Measurements from ENCODE around the gene USP48. TPM values are rescaled to one million over a fixed set of nuclear protein-coding genes. Genes with fewer than 3 reads are reported as not detected.

USP48 gene
- total and polyA plus RNA-seq, 3 experiments from 2014 or later, result 41.4 to 61.5 (median 60.6) TPM

GRCh38 chr1:21670059-21670881 is 112.7 kb downstream of the USP48 start:
- H3K4me3 ChIP-seq (ENCODE audit: low read length), result peak overlapping the region; percentile 51

GRCh38 chr1:21669258-21670058 is 113.5 kb downstream of the USP48 start, which contains the start of gene RAP1GAP:
RAP1GAP (minus strand) TSS chr1:21669357; CDS start chr1:21620032, 49,325 bp downstream.
- ChIA-PET POLR2A (no interaction called here), CTCF (no interaction called here)
- Histone ChIP-seq H3K36me3 (ENCODE audit: insufficient read depth, low read length) (no peaks in the 10 kb centered on the region), H3K4me1 (ENCODE audit: insufficient read depth, low read length) (peaks cover 26% of the 10 kb centered on the region), H3K9me3 (ENCODE audit: low read length) (no peaks in the 10 kb centered on the region), H3K4me3 (ENCODE audit: low read length) (peak within 1 kb of the TSS; percentile 51), H3K27ac (ENCODE audit: low read depth, low read length) (peak within 1 kb of the TSS; percentile 73), H3K27me3 (ENCODE audit: insufficient read depth, low read length, poor library complexity, severe bottlenecking) (peaks cover 27% of the 10 kb centered on the region)
- H3K27ac Mint-ChIP-seq, result peak within 1 kb of the TSS in 1 of 8 donors; percentile 39
- peaks cover 0 to 20% (median 6%) of the 10 kb centered on the region in 3 donors for H3K4me1 Mint-ChIP-seq
- H3K4me3 Mint-ChIP-seq, result peak within 1 kb of the TSS; percentile 37 to 83 (median 62)
- H3K9me3 Mint-ChIP-seq, result no peaks in the 10 kb centered on the region
- no peaks in the 10 kb centered on the region for H3K36me3 Mint-ChIP-seq
- peak in 1 of 5 donors; percentile 21 for DNase-seq
- H3K27me3 Mint-ChIP-seq, result peaks cover 35 to 38% of the 10 kb centered on the region in 2 donors

More at GRCh38 chr1:21670059-21670881, 112.7 kb downstream of the USP48 start:
- no peak overlapping the region for H3K27ac Mint-ChIP-seq
- H3K4me3 Mint-ChIP-seq, result peak overlapping the region; percentile 37 to 73 (median 50)
- Histone ChIP-seq H3K36me3 (ENCODE audit: insufficient read depth, low read length) (no peaks in the 10 kb centered on the region), H3K4me1 (ENCODE audit: insufficient read depth, low read length) (peaks cover 26% of the 10 kb centered on the region), H3K27me3 (ENCODE audit: insufficient read depth, low read length, poor library complexity, severe bottlenecking) (peaks cover 27% of the 10 kb centered on the region), H3K9me3 (ENCODE audit: low read length) (no peaks in the 10 kb centered on the region), H3K27ac (ENCODE audit: low read depth, low read length) (peak overlapping the region; percentile 73)
- CTCF ChIA-PET, result no interaction called here
- no peak for DNase-seq
- peaks cover 27 to 31% of the 10 kb centered on the region in 2 donors for H3K27me3 Mint-ChIP-seq
- H3K36me3 Mint-ChIP-seq, result no peaks in the 10 kb centered on the region
- peaks cover 0 to 20% (median 6%) of the 10 kb centered on the region in 3 donors for H3K4me1 Mint-ChIP-seq
- POLR2A ChIA-PET, result no interaction called here
- no peaks in the 10 kb centered on the region for H3K9me3 Mint-ChIP-seq

GRCh38 chr1:21668951-21669257 is 114.0 kb downstream of the USP48 start:
- ChIA-PET CTCF (no interaction called here), POLR2A (no interaction called here)

GRCh38 chr1:21668232-21668950 is 114.6 kb downstream of the USP48 start:
- H3K4me1 Mint-ChIP-seq, result peaks cover 0 to 20% (median 6%) of the 10 kb centered on the region in 3 donors
- no peaks in the 10 kb centered on the region for H3K9me3 ChIP-seq (ENCODE audit: low read length)
- peak overlapping the region; percentile 73 for H3K27ac ChIP-seq (ENCODE audit: low read depth, low read length)
- CTCF ChIA-PET, result no interaction called here
- H3K4me3 Mint-ChIP-seq, result peak overlapping the region in 4 of 7 donors; percentile 36 to 59 (median 41)
- H3K36me3 ChIP-seq (ENCODE audit: insufficient read depth, low read length), result no peaks in the 10 kb centered on the region
- H3K4me3 ChIP-seq (ENCODE audit: low read length), result peak overlapping the region; percentile 51
- no peaks in the 10 kb centered on the region for H3K36me3 Mint-ChIP-seq
- peaks cover 32% of the 10 kb centered on the region for H3K27me3 ChIP-seq (ENCODE audit: insufficient read depth, low read length, poor library complexity, severe bottlenecking)
- H3K4me1 ChIP-seq (ENCODE audit: insufficient read depth, low read length), result peaks cover 26% of the 10 kb centered on the region
- no peak overlapping the region for H3K27ac Mint-ChIP-seq
- peaks cover 39 to 48% of the 10 kb centered on the region in 2 donors for H3K27me3 Mint-ChIP-seq
- H3K9me3 Mint-ChIP-seq, result no peaks in the 10 kb centered on the region
- POLR2A ChIA-PET, result no interaction called here
- DNase-seq, result no peak

More at GRCh38 chr1:21668951-21669257, 114.0 kb downstream of the USP48 start:
- Histone ChIP-seq H3K36me3 (ENCODE audit: insufficient read depth, low read length) (no peaks in the 10 kb centered on the region), H3K4me3 (ENCODE audit: low read length) (peak overlapping the region; percentile 51), H3K4me1 (ENCODE audit: insufficient read depth, low read length) (peaks cover 26% of the 10 kb centered on the region), H3K27ac (ENCODE audit: low read depth, low read length) (peak overlapping the region; percentile 73), H3K27me3 (ENCODE audit: insufficient read depth, low read length, poor library complexity, severe bottlenecking) (peaks cover 27% of the 10 kb centered on the region), H3K9me3 (ENCODE audit: low read length) (no peaks in the 10 kb centered on the region)
- H3K27ac Mint-ChIP-seq, result no peak overlapping the region
- peak overlapping the region in 2 of 7 donors; percentile 41 to 48 for H3K4me3 Mint-ChIP-seq
- H3K36me3 Mint-ChIP-seq, result no peaks in the 10 kb centered on the region
- DNase-seq, result no peak
- H3K4me1 Mint-ChIP-seq, result peaks cover 0 to 20% (median 6%) of the 10 kb centered on the region in 3 donors
- H3K9me3 Mint-ChIP-seq, result no peaks in the 10 kb centered on the region
- peaks cover 39 to 43% of the 10 kb centered on the region in 2 donors for H3K27me3 Mint-ChIP-seq

GRCh38 chr1:21667348-21668231 is 115.4 kb downstream of the USP48 start:
- no peaks in the 10 kb centered on the region for H3K36me3 ChIP-seq (ENCODE audit: insufficient read depth, low read length)
- H3K9me3 ChIP-seq (ENCODE audit: low read length), result no peaks in the 10 kb centered on the region
- Mint-ChIP-seq H3K36me3 (no peaks in the 10 kb centered on the region), H3K4me1 (peaks cover 0 to 20% (median 6%) of the 10 kb centered on the region in 3 donors), H3K27me3 (peaks cover 39 to 50% of the 10 kb centered on the region in 2 donors), H3K9me3 (no peaks in the 10 kb centered on the region), H3K4me3 (peak overlapping the region in 3 of 7 donors; percentile 23 to 85 (median 28)), H3K27ac (no peak overlapping the region)
- H3K27me3 ChIP-seq (ENCODE audit: insufficient read depth, low read length, poor library complexity, severe bottlenecking), result peaks cover 32% of the 10 kb centered on the region
- peak overlapping the region; percentile 1 for H3K27ac ChIP-seq (ENCODE audit: low read depth, low read length)
- ChIA-PET POLR2A (no interaction called here), CTCF (no interaction called here)
- H3K4me1 ChIP-seq (ENCODE audit: insufficient read depth, low read length), result peaks cover 20% of the 10 kb centered on the region
- H3K4me3 ChIP-seq (ENCODE audit: low read length), result no peak overlapping the region
- DNase-seq, result no peak

GRCh38 chr1:21666576-21667320 is 116.2 kb downstream of the USP48 start:
- peaks cover 43 to 55% of the 10 kb centered on the region in 2 donors for H3K27me3 Mint-ChIP-seq
- no peak overlapping the region for H3K4me3 ChIP-seq (ENCODE audit: low read length)
- H3K4me3 Mint-ChIP-seq, result peak overlapping the region in 2 of 7 donors; percentile 24 to 85
- POLR2A ChIA-PET, result no interaction called here
- H3K4me1 ChIP-seq (ENCODE audit: insufficient read depth, low read length), result peaks cover 20% of the 10 kb centered on the region
- H3K9me3 Mint-ChIP-seq, result no peaks in the 10 kb centered on the region
- CTCF ChIA-PET, result no interaction called here
- no peak overlapping the region for H3K27ac Mint-ChIP-seq
- H3K27me3 ChIP-seq (ENCODE audit: insufficient read depth, low read length, poor library complexity, severe bottlenecking), result peaks cover 33% of the 10 kb centered on the region
- H3K9me3 ChIP-seq (ENCODE audit: low read length), result no peaks in the 10 kb centered on the region
- H3K36me3 ChIP-seq (ENCODE audit: insufficient read depth, low read length), result no peaks in the 10 kb centered on the region
- peaks cover 0 to 20% (median 6%) of the 10 kb centered on the region in 3 donors for H3K4me1 Mint-ChIP-seq
- no peak overlapping the region for H3K27ac ChIP-seq (ENCODE audit: low read depth, low read length)
- no peak for DNase-seq
- no peaks in the 10 kb centered on the region for H3K36me3 Mint-ChIP-seq
